RKO (cell line): ENCODE measurements around the gene MLF1.
"Not testable (repeated sequence)": the region's sequence is repeated elsewhere in the genome, so short reads cannot be mapped to it uniquely, and the experiment has no call there.

ENCODE experiments used
- DNase-seq: peaks from one replicate; pipeline ENCODE4 v3.0.0-alpha.2; 2016; ENCODE audit warnings: low spot score

Gene MLF1, protein sequence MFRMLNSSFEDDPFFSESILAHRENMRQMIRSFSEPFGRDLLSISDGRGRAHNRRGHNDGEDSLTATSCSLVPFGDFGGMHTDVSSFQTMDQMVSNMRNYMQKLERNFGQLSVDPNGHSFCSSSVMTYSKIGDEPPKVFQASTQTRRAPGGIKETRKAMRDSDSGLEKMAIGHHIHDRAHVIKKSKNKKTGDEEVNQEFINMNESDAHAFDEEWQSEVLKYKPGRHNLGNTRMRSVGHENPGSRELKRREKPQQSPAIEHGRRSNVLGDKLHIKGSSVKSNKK

DNA sequence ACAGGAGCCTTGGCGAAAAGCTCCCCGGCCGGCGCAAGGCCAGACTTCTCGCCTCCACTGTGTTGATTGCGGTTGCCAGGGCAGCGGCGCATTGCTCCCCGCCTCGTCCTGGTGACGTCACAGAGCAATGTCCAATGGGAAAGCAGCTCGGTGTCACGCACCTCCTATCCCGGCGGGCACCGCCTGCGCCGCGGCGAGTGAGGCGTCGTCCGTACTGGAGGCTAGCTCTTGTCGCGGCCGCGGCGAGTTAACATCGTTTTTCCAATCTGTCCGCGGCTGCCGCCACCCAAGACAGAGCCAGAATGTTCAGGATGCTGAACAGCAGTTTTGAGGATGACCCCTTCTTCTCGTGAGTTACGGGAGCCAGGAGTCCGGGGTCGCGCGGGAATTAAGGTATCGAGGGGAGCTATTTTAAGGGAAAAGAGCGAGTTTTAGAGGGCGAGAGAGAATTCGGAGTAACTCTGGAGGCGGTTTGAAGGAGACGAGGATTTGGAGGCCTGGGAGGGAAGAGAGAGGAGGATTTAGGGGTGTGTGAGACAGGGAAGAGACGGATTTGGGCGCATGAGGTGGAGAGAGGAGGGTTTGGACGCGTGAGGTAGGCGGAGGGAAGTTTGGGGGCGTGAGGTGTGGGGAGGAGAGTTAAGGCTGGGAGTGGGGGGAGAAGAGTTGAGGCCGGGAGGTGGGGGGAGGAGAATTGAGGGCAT lies at the start of gene MLF1:
TSS of gene MLF1 (plus strand) at position 196 of the 704 bp plus-strand sequence. CDS start at position 303, 107 bp downstream.
- DNase-seq, result no peak

DNA sequence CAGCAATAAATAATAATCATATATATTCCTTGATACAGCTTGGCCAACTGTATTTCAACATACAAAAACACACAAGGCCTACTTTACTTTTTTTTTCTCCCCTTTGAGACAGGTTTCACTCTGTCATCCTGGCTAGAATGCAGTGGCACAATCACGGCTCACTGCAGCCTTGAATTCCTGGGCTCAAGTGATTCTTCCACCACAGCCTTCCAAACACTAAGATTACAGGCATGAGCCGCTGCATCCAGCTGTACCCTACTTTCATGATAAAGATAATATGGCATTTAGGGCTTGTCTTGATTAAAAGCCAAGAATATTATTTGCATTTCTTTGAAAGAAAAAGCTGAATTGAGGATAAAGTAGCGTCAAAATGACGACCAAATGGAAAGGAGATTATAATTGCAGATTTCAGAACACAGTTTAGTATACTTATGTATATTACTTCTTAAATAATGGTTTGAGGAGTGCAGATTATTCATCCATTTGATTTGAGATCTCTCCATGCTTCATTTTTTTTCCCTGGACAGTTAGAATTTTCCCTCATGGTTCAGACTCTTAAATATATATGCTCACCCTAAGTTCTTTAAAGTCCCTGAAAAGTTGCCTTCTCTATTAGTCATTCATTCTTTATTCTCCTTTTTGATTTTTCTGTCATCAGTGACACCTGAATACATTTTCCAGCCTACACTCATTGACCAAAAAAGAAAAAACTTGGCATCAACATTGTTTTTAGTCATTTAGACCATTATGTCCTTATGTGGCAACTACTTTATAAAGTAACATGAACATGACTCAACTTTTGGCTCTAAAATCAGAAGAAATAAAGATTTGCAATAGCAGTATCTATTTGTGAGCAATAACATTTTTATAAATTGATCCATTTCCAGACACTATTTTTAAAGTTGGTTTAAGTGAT lies 48.5 kb upstream of the MLF1 start:
- no peak for DNase-seq

DNA sequence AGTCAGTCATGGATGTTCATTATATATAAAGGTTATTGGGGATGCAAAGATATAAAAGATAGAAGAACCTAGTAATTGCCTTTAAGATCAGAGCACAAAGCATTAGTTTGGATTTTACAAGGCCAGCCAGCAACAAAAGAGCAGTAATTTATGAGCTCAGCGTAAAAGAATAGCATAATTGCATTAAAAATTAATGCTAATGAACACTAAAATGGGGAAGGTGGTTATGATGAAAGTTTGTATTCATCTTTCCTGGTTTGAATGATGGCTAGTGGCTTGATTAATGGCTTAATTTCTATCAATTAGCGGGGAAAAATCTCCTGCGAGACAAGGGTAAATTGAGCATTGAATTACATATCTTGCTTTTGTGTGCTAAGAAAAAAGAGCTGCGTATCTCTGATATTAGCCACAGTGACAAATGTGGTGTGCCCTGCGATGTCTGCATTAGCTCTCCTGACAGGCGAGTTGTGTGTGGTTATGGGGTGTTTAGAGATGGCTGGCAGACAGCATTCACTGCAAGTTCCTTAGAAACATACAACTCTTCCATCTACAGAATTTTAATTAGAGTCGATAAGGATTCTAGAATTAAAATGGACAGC lies 42.8 kb upstream of the MLF1 start:
- DNase-seq, result no peak

DNA sequence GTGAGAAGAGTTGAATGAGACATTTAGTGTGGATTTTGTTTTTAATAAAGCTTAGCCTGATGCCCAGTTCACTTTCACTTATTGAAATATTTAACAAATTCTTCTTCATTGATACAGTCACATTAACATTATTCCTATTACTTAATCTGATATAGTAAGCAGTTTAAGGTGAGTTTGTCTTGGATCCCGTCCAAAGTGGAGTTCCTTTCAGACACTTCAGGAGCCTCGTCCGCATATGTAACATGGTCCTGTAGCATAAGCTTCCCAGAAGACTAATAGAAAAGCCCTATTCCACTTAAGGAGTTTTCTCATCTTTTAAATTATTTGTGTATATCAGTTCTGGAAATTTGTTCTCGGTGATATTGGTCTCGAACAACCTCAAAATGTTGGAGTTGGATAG lies 39.7 kb upstream of the MLF1 start:
- no peak for DNase-seq

DNA sequence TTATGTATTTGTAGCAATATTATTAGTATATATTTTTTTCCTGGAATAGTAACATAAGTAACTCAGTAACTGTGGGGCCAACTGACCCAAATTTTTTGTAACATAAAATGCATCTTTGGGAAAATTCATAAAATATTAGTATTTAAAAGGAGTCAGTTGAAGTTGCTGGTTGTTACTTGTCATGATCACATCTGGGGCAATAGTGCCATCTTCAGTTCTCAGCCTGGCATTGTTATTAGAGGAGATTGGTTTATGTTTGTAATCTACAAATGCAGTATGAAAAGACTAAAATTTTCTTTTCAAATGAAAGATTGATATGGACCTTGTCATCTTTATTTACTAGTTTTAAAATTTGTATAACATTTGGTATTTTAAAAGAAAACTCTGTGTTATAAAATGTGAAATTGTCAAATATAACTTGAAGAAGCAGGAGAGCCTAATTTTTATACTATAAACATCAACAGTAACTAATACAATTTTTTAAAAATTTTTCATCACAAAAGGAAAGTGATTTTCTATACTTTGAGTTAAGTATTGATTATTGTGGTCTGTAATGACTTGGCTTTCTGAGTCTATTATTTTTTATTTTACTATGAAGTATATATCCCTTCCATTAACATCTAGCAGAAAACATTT lies 38.8 kb upstream of the MLF1 start:
- peak; percentile 67 for DNase-seq

DNA sequence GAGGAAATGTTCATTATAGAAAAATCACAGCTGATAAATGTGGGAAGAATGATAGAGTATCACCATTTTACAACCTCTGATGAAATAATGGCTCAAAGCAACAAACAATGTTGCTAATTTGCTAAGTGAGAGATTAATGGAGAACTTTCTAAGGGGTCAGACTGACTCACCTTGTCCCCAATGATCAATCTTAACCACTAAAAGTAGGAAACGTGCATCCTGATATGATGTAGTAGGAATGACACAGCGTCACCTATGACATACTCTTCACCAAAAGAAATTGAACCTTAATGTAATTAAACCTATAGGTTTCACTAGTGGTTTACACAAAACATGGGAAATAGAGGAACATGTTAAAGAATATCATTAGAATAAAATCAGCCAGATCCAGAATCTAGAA lies 35.1 kb upstream of the MLF1 start:
- no peak for DNase-seq

DNA sequence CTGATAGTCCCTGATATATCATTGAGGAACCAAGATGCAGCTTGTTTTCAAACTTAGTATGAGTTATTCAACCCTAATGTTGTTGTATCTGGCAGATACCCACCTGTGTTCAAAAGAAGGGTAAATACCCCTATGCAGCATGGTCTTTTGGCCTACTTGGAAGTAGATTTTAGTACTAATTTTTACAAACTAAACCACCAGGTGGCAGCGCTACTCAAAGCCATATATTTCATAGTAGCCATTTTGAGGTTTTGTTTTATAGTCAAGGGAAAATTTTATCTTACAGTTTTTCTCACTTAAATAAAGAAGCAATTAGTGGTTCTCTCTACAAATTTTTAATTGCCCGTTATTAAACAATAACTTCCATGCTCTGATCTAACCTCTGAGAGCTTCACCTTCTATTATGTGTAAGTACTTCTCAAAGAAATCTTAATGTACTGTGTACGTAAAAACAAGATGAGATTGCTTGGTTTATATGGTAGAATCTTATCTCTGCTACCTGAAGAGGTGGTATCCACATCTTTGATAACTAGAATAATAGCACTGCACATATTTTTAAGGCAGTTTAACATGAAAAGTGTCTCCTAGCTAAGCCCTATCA lies 31.5 kb upstream of the MLF1 start:
- peak; percentile 68 for DNase-seq

DNA sequence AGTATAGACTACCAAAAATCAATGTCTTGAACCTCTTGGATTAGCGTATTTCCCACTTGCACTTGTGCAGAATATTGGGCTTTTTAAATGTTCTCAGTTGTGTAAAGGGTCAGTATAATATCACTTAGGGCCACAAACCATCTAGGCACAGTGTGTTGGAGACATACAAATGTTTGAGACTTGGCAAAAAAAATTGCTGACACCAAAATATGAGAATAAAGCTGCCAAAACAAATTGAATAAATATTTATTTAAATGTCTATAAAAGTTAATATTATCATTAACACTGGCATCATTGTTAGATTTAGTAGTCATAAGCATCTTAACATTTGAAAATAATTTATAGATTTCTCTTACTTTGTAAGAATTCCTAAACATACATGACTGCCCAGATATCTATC lies 30.9 kb upstream of the MLF1 start:
- DNase-seq, result no peak

DNA sequence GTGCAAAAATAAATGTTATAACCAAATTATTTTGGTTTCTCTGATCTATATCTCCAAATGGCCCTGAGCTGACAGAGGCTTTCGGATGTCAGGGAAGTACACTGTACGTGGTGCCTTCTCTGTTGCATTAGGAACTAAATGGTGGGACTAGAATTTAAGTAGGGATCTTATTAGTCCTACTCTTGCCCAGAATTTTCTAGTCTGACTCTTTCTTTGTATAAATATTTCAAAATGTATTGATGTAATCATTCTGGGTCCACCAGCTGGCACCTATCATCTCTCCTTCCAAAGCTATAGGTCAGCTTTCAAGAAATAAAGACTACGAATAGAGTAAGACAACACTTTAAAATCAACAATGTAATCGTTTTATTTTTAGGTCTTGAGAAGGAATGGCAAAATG lies 22.3 kb upstream of the MLF1 start:
- DNase-seq, result no peak

DNA sequence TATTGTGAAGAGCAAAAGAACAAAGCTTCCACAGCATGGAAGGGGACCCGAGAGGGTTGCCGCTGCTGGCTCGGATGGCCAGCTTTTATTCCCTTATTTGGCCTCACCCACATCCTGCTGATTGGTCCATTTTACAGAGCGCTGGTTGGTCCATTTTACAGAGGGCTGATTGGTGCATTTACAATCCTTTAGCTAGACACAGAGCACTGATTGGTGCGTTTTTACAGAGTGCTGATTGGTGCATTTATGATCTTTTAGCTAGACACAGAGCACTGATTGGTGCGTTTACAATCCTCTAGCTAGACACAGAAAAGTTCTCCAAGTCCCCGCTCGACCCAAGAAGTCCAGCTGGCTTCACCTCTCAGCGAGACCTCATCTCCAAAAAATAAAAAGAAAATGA lies 21.1 kb upstream of the MLF1 start:
- not testable (repeated sequence) for DNase-seq

DNA sequence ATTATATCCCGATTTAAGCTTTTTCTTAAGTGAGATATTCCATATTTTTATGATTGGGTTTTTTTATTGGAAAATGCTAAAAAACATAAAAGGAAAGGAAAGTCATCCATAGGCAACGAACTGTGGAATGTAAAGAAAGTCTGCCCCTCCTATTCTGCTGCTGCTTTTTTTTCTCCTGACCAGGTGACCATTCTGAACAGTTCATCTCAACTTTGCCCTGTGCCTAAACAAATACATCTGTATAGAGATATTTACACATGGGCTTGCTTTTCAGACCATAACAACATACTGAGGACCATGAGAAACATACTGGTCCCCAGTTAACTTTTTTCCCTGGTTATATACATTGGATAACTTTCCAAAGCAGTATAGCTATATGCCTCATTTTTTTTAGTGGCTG lies 18.9 kb upstream of the MLF1 start:
- DNase-seq, result no peak

DNA sequence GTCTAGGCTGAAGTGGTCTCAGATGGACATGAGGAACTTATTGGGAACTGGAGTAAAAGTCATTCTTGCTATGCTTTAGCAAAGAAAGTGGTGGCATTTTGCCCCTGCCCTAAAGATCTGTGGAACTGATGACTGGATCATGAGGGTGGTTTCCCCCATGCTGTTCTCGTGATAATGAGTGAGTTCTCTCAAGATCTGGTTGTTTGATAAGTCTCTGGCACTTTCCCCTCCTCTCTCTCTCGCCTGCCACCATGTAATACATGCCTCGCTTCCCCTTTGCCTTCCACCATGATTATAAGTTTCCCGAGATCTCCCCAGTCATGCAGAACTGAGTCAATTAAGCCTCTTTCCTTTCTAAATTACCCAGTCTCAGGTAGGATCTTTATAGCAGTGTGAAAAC lies 11.5 kb upstream of the MLF1 start:
- no peak for DNase-seq

DNA sequence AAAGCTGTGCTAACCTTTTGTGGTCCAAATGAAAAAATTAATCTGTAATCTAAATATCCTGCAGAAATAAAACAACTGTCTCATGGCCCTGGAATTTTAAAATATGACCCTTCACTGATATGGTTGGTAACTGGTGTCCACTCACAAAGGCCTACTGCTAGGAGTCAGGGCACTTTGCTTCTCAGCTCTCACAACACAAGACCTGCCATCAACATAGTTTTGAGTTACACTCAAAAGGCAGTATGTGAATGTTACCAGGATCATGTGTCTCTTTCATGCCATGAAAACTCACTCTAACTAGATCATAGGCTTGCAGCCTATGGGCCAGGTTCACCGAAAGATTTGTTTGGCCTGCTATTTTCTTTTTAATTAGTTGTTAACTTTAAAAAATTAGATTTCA lies 10.0 kb upstream of the MLF1 start:
- DNase-seq, result no peak

DNA sequence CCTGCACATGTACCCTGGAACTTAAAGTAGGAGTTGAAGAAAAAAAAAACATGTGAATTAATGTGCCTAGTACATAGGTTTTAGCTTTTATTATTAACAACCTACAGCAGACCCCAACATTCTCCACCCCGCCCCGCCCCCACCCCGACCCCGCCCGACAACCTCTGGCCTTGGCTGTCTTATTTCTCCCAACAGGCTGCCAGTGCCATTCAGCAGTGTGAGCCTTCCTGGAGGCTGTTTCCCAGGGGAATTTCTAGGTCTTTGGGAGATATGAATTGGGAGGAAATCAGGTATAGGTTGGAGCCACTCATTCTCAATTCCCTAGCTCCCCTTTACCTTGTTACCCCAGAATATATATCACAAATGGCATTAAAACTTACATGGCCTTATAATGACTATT lies 8.3 kb upstream of the MLF1 start:
- no peak for DNase-seq

DNA sequence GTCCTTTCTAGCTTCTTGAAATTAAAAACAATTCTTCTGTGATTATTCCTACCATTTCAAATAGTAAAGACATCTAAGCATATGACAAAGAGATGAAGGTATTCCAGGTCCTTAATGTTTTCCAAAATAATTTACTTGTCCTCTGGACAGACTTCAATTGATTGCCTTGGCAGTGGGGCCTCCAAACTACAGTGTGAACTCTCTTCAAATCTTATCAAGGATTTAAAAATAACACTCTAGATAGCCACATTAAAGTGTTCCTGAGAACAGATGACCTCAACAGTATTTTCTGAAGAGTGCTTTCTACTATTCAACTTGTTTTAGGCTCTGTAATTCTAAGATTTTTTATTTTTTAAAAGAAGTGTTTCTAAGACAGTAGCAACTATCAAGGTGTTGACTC lies 7.9 kb upstream of the MLF1 start:
- no peak for DNase-seq

DNA sequence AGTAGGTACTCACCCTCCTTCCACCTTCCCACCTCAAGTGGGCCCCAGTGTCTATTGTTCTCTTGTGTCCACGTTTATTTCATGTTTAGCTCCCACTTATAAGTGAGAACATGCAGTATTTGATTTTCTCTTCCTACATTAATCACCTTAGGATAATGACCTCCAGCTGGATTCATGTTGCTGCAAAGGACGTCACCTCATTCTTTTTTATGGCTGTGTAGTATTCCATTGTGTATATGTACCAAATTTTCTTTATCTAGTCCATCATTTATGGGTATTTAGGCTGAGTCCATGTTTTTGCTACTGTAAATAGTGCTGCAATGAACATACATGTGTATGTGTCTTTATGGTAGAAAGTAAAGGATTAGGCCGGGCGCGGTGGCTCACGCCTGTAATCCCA lies 5.9 kb upstream of the MLF1 start:
- no peak for DNase-seq

DNA sequence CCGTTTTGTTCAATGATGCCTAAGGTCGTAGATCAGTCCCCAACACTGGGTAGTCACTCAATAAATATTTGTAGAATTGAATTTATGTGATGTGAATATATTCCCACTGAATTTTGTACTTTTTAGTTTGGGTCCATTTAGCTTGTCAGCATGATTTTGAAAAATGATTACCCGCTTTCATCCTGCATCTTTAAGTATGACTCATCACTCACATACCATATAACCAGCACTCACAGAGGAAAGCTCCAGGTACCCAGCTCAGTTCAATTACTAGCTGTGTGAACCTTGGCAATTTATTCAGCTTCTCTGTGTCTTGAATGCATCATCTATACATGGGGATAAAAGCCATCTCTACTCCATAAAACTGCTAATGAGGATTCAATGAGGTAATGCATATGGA lies 2.2 kb upstream of the MLF1 start:
- peak; percentile 12 for DNase-seq

DNA sequence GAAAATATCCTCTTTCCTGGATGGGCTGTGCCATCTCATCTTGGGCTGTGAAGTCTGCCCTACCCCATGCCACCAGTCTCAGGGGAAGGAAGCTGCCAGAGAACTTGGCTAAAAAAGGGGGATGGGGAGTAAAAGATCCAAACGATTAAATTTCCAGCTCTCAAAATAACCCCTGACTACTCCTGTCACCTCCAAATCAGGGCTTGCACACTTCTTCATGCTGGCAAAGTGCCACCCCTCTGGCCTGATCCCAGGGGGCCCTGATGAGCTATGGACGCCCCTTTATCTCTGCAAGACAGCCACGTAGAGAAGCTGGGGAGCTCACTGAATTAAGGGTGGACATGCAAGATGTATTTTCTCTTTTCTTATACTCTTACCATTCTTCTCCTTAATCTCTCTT lies 1.2 kb upstream of the MLF1 start:
- DNase-seq, result no peak

DNA sequence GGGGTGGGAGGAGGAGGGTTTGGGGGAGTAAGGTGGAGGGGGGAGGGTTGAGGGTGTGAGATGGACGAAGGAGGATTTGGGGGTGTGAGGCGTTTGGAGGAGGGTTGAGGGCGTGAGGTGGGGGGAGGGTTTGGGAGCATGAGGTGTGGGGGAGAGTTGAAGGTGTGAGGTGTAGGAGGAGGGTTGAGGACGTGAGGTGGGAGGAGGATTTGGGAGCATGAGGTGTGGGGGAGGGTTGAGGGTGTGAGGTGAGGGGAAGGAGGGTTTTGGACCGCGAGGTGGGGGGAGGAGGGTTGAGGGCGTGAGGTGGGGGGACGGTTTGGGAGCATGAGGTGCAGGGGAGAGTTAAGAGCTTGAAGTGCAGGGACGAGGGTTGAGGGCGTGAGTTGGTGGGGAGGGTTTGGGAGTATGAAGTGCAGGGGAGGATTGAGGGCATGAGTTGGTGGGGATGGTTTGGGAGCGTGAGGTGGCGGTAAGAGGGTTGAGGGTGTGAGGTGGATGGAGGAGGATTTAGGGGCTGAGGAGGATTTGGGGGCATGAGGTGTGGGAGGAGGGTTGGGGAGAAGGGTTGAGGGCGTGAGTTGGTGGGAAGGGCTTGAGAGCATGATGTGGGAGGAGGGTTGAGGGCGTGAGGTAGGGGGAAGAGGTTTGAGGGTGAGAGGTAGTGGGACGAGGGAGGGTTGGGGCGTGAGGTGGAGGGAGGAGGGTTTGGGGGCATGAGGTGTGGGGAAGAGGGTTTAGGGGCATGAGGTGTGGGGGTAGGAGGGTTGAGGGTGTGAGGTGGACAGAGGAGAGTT lies 1.2 kb downstream of the MLF1 start:
- DNase-seq, result no peak

DNA sequence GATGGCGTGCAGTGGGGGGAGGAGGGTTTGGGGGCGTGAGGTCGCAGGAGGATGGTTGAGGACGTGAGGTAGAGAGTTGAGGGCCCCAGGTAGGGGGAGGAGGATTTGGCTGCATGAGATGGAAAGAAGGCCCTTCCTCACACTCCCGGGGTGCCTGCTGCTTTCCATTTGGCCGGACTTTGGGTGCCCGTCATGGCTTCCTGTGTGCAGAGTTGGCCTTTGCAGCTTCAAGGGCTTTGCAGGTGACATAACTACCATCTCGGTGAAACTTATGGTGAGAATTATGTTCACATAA lies 1.7 kb downstream of the MLF1 start:
- no peak for DNase-seq

DNA sequence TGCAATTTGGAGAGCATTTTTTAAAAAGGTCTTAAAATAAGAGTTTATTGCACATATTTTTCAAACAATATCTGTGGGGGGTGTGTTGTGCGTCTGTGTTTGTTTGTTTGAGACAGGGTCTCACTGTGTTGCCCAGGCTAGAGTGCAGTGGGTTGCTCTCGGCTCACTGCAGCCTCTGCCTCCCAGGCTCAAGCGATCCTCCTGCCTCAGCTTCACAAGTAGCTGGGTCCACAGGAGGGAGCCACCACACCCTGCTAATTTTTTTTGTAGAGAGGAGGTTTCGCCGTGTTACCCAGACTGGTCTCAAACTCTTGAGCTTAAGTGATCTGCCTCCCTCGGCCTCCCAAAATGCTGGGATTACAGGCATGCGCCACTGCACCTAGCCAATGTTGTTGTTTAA lies 2.7 kb downstream of the MLF1 start:
- no peak for DNase-seq
